Smooth muscle cell of trachea (primary cell): Measurements from ENCODE around the gene RBBP6. TPM values are rescaled to one million over a fixed set of nuclear protein-coding genes. Genes with fewer than 3 reads are reported as not detected.

Source experiments
- total RNA-seq: library from RNA; depleted of rRNA; stranded (reverse); fragments of >200 nt; gene quantifications from 2 replicates; pipeline ENCODE4 v1.2.1, GENCODE V29; 2014

Gene RBBP6
- 20.5 and 23.1 TPM in 2 replicates for total RNA-seq

GRCh38 chr16:24539295-24539849 lies at the start of gene RBBP6:
RBBP6 (plus strand) TSS chr16:24539566; CDS start chr16:24540627, 1,061 bp downstream.

Other genes starting within 250 kb of the RBBP6 start
- 36.4 and 47.1 TPM in 2 replicates for gene TNRC6A, start 190.1 kb downstream of the RBBP6 start, total RNA-seq